Sigmoid colon (tissue), 7 donors: Measurements from ENCODE around the gene IRGC. TPM values are rescaled to one million over a fixed set of nuclear protein-coding genes. Genes with fewer than 3 reads are reported as not detected.
A peak's percentile ranks its signal among the peaks of the same experiment; 100 is the strongest.
"Not testable (repeated sequence)": the region's sequence is repeated elsewhere in the genome, so short reads cannot be mapped to it uniquely, and the experiment has no call there.

Experiments used
- DNase-seq: peaks from one replicate; pipeline ENCODE4 v3.0.0-alpha.2; 2019
- H3K27ac ChIP-seq, 4 donors: fragments of 200-600 bp; sonication (generic); one replicate each; pipeline ENCODE4 v1.5.1; 2016 to 2019; ENCODE audit warnings: mild to moderate bottlenecking in 1 of 4
- H3K27me3 ChIP-seq, 3 donors: fragments of 200-600 bp; sonication (generic); one replicate each; pipeline ENCODE4 v1.5.1; 2019; ENCODE audit warnings: mild to moderate bottlenecking in 1 of 3
- H3K36me3 ChIP-seq, 4 donors: fragments of 200-600 bp; sonication (generic); one replicate each; pipeline ENCODE4 v1.5.1; 2016 to 2019
- H3K4me1 ChIP-seq, 4 donors: fragments of 200-600 bp; sonication (generic); one replicate each; pipeline ENCODE4 v1.5.1; 2017 to 2019
- H3K4me3 ChIP-seq, 4 donors: fragments of 200-600 bp; sonication (generic); one replicate each; pipeline ENCODE4 v1.5.1; 2017 to 2019; ENCODE audit warnings: mild to moderate bottlenecking in 2 of 4, moderate library complexity in 1 of 4
- H3K9me3 ChIP-seq, 4 donors: fragments of 200-600 bp in 3 of 4; sonication (generic) in 3 of 4; one replicate each; pipeline versions ENCODE4 v1.5.1 to v1.6.1; 2013 to 2019
- CTCF ChIP-seq, 4 experiments: fragments of 450-650 bp in 3 of 4; fragments of 200-600 bp in 1 of 4; IDR thresholded peaks; one replicate each; pipeline ENCODE4 v1.5.1; 2016 to 2019; ENCODE audit warnings: antibody characterized with exemption in 4 of 4, mild to moderate bottlenecking in 3 of 4, moderate library complexity in 2 of 4
- EP300 ChIP-seq, 4 donors: sonication (generic); formaldehyde crosslinking; IDR thresholded peaks; one replicate each; pipeline ENCODE4 v1.6.1; 2017; ENCODE audit warnings: antibody characterized with exemption in 4 of 4
- POLR2A ChIP-seq, 2 donors: fragments of 450-650 bp; IDR thresholded peaks; one replicate each; pipeline ENCODE4 v1.6.1; 2016; ENCODE audit warnings: antibody characterized with exemption in 2 of 2, mild to moderate bottlenecking in 2 of 2, moderate library complexity in 2 of 2
- POLR2AphosphoS5 ChIP-seq, 4 donors: sonication (generic); formaldehyde crosslinking; IDR thresholded peaks; one replicate each; pipeline ENCODE4 v1.6.1; 2017; ENCODE audit warnings: antibody characterized with exemption in 4 of 4
- WGBS, 2 donors: extraction: QIAGEN DNeasy Blood & Tissue Kit; methylation state at CpG; one replicate each; pipeline ENCODE4 v1.1.7; 2013; 5-methylcytosine and 5-hydroxymethylcytosine counted together
- intact Hi-C: fragments of 100-400 bp; cut with DNase I; formaldehyde crosslinking; loops from one replicate; pipeline ENCODE4 v1.15.1; 2023
- polyA plus RNA-seq, 3 donors: library from polyadenylated mRNA; stranded (reverse); fragments of 200-250 nt; gene quantifications; one replicate each; pipeline ENCODE4 v1.2.3, GENCODE V29; 2013
- total RNA-seq, 4 donors: library from RNA; depleted of rRNA; stranded (reverse); fragments of >200 nt; gene quantifications; one replicate each; pipeline ENCODE4 v1.1.0, GENCODE V29; 2016
- donor health status: healthy with polysubstance abuse.
- donor health status: Bipolar disorder and iron deficiency.
- donor health status: healthy.

IRGC gene
- total and polyA plus RNA-seq, 7 donors = not detected

- Histone ChIP-seq H3K36me3 (no peaks in the 10 kb centered on the region), H3K27ac (no peak overlapping the region), H3K27me3 (no peaks in the 10 kb centered on the region), H3K4me3 (no peak overlapping the region), H3K9me3 (no peaks in the 10 kb centered on the region), H3K4me1 (peaks cover 0 to 10% (median 0%) of the 10 kb centered on the region in 4 donors)
- intact Hi-C loops = no loop called here
- no peak for TF ChIP-seq EP300 (IDR thresholded peaks at IDR 0.05)
- TF ChIP-seq CTCF (IDR thresholded peaks at IDR 0.05) = no peak
- TF ChIP-seq POLR2A (IDR thresholded peaks at IDR 0.05) = no peak
- no peak for TF ChIP-seq POLR2AphosphoS5 (IDR thresholded peaks at IDR 0.05)
- DNase-seq = no peak
- WGBS, 2 donors = 71 to 91% methylated on average over 3 of the region's 3 CpGs
Measured at GRCh38 chr19:43762814-43763213, 46.9 kb downstream of the IRGC start.

DNA sequence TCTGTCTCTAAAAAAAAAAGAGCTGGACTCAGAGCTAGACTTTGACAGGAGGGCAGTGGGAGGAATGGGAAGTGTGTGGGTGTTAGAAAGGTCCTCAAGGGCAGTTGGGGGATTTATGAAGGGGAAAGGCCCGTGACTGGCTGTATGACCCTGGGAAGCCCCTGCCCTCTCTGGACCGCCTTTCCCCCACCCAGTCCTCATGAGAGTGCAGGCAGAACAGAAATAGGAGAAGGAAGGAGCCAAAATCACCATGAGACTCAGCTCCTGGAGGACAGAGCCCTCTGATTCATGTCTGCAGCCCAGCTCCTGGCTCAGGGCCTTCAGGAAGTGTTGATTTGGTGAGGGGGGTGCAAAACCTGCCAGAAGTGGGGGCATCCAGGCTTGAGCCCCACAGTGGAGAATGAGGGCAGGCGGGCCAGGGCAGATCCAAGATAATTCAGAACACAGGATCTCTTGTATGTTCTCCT lies 47.6 kb downstream of the IRGC start:
- Histone ChIP-seq H3K4me1 (peaks cover 0 to 10% (median 0%) of the 10 kb centered on the region in 4 donors), H3K36me3 (no peaks in the 10 kb centered on the region), H3K27me3 (no peaks in the 10 kb centered on the region), H3K27ac (peak overlapping the region in 2 of 4 donors; percentile 18 to 29), H3K9me3 (no peaks in the 10 kb centered on the region), H3K4me3 (no peak overlapping the region)
- intact Hi-C loops = no loop called here
- TF ChIP-seq CTCF (IDR thresholded peaks at IDR 0.05) (no peak), POLR2A (IDR thresholded peaks at IDR 0.05) (no peak), POLR2AphosphoS5 (IDR thresholded peaks at IDR 0.05) (no peak), EP300 (IDR thresholded peaks at IDR 0.05) (no peak)
- WGBS, 2 donors = 60 to 65% methylated on average over 3 of the region's 3 CpGs
- DNase-seq = no peak

DNA sequence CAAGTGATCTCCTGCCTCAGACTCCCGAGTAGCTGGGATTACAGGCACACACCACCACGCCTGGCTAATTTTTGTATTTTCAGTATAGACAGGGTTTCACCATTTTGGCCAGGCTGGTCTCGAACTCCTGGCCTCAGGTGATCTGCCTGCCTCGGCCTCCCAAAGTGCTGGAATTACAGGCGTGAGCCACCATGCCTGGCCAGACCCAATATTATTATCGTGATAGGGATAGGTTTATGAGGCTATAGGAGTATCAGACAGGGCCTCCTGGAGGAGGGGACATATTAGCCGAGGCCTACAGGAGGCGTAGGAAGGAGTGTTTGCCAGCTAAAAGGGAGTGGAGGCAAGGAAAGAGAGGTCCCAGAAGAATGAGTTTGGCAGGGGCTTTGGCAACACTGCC lies 48.8 kb downstream of the IRGC start:
- H3K4me3 ChIP-seq, H3K9me3 ChIP-seq, H3K27me3 ChIP-seq, intact Hi-C loops, H3K4me1 ChIP-seq, H3K36me3 ChIP-seq, DNase-seq: not testable (repeated sequence)
- WGBS, 2 donors = 60 to 77% methylated on average over 8 of the region's 8 CpGs
- peak overlapping the region; percentile 12 to 72 (median 48) for H3K27ac ChIP-seq

GRCh38 chr19:43765109-43765876 lies 49.4 kb downstream of the IRGC start:
- TF ChIP-seq POLR2A (IDR thresholded peaks at IDR 0.05) (no peak), POLR2AphosphoS5 (IDR thresholded peaks at IDR 0.05) (peak in 1 of 4 donors; percentile 24)
- intact Hi-C loops = no loop called here
- Histone ChIP-seq H3K4me3 (no peak overlapping the region), H3K9me3 (no peaks in the 10 kb centered on the region), H3K27ac (peak overlapping the region; percentile 12 to 72 (median 48)), H3K36me3 (no peaks in the 10 kb centered on the region), H3K4me1 (peaks cover 0 to 10% (median 0%) of the 10 kb centered on the region in 4 donors), H3K27me3 (no peaks in the 10 kb centered on the region)
- DNase-seq = peak; percentile 87
- 45 to 48% methylated on average over 16 of the region's 16 CpGs for WGBS, 2 donors

- peaks cover 0 to 10% (median 0%) of the 10 kb centered on the region in 4 donors for H3K4me1 ChIP-seq
- no peak overlapping the region for H3K4me3 ChIP-seq
- H3K27me3 ChIP-seq = no peaks in the 10 kb centered on the region
- H3K36me3 ChIP-seq = no peaks in the 10 kb centered on the region
- DNase-seq = no peak
- TF ChIP-seq POLR2AphosphoS5 (IDR thresholded peaks at IDR 0.05) (no peak), POLR2A (IDR thresholded peaks at IDR 0.05) (no peak), EP300 (IDR thresholded peaks at IDR 0.05) (no peak), CTCF (IDR thresholded peaks at IDR 0.05) (no peak)
- intact Hi-C loops = no loop called here
- 57 to 72% methylated on average over 4 of the region's 4 CpGs for WGBS, 2 donors
- no peaks in the 10 kb centered on the region for H3K9me3 ChIP-seq
- no peak overlapping the region for H3K27ac ChIP-seq
Measured at GRCh38 chr19:43766755-43767043, 50.8 kb downstream of the IRGC start.

- Histone ChIP-seq H3K27ac (no peak overlapping the region), H3K4me1 (peaks cover 0 to 10% (median 0%) of the 10 kb centered on the region in 4 donors), H3K9me3 (no peaks in the 10 kb centered on the region), H3K27me3 (no peaks in the 10 kb centered on the region), H3K4me3 (no peak overlapping the region), H3K36me3 (no peaks in the 10 kb centered on the region)
- DNase-seq = no peak
- no peak for TF ChIP-seq EP300 (IDR thresholded peaks at IDR 0.05)
- no peak for TF ChIP-seq CTCF (IDR thresholded peaks at IDR 0.05)
- no peak for TF ChIP-seq POLR2AphosphoS5 (IDR thresholded peaks at IDR 0.05)
- TF ChIP-seq POLR2A (IDR thresholded peaks at IDR 0.05) = no peak
- 84 to 85% methylated on average over 7 of the region's 7 CpGs for WGBS, 2 donors
- intact Hi-C loops = no loop called here
Measured at GRCh38 chr19:43767316-43767715, 51.4 kb downstream of the IRGC start.
